SK-N-MC (cell line): Measurements from ENCODE around the gene RIPPLY3.

Experiments used
- EZH2 ChIP-seq: fragments of 200-600 bp; sonication (generic); IDR thresholded peaks from one replicate; pipeline ENCODE4 v1.6.1; 2017; ENCODE audit warnings: antibody characterized with exemption
- FOXP2 ChIP-seq: optimal IDR thresholded peaks from 2 replicates; pipeline ENCODE3; 2011; ENCODE audit warnings: mild to moderate bottlenecking, moderate library complexity; ENCODE audit not compliant: insufficient read depth; ENCODE audit errors: extremely low read length, control extremely low read depth
- POLR2AphosphoS5 ChIP-seq: IDR thresholded peaks from 2 replicates; pipeline ENCODE4 v1.6.1; 2012; ENCODE audit warnings: mild to moderate bottlenecking, low read depth, low read length, borderline replicate concordance

- TF ChIP-seq EZH2 (no peak), POLR2AphosphoS5 (no peak), FOXP2 (no peak)
These were observed 29.7 kb downstream of the RIPPLY3 start for GRCh38 chr21:37036177-37036576.
